HG03565 (cell line): Measurements from ENCODE around the gene RGL2.

Experiments
- ATAC-seq: cut with Tn5 transposase; IDR thresholded peaks from one replicate; pipeline ENCODE4 v1.9.1; 2021; ENCODE audit warnings: mild to moderate bottlenecking, moderate library complexity; ENCODE audit not compliant: unreplicated experiment

The RGL2 gene

GRCh38 chr6:33241968-33242367, 56.8 kb downstream of the RGL2 start:
- ATAC-seq: no peak
